ENCODE measurements around the gene TAS1R3. TPM values are rescaled to one million over a fixed set of nuclear protein-coding genes. Genes with fewer than 3 reads are reported as not detected.

TAS1R3 gene
- total and polyA plus RNA-seq, 7 experiments from 2014 or later = 0.32 to 2.6 (median 1.5) TPM; not detected in 1

DNA sequence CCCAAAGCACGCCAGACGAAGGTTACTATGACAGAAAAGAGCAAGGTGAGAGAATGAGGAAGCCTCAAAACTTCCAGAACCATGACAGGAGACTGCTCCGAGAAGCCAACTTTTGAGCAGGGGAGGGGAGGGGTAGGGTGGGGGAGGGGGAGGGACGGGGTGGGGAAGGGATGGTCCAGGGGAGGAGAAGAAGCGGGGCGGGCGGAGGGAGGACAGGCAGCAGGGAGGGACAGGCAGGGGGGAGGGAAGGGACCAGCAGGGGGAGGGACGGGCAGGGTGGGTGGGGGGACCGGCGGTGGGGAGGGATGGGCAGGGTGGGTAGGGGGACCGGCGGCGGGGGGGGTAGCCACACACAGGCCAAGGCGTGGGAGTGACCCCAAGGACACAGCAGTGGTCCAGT is 8.7 kb upstream of the TAS1R3 start:
- peaks cover 0 to 3% (median 0%) of the 10 kb centered on the region in 5 donors for H3K36me3 Mint-ChIP-seq
- H3K4me1 ChIP-seq (ENCODE audit: control insufficient read depth in 2 of 2, insufficient read depth in 2 of 2, low read length in 2 of 2) = peaks cover 18 to 34% of the 10 kb centered on the region in 2 donors
- ATAC-seq = no peak

GRCh38 chr1:1322952-1323351 is 8.1 kb upstream of the TAS1R3 start:
- ChIA-PET POLR2A (no interaction called here), CTCF (interaction anchor here (0.6 kb wide), 1 partner anchor 202 kb away, joined by 3 read pairs; no protein-coding TSS in a partner anchor)
- ATAC-seq = no peak
- H3K36me3 ChIP-seq (ENCODE audit: control insufficient read depth in 2 of 3, insufficient read depth in 3 of 3, low read length in 3 of 3) = peaks cover 0 to 47% (median 0%) of the 10 kb centered on the region in 3 experiments
- Mint-ChIP-seq H3K9me3 (peaks cover 0 to 3% (median 0%) of the 10 kb centered on the region in 11 donors), H3K4me3 (peak overlapping the region; percentile 78 to 95 (median 88)), H3K27me3 (no peaks in the 10 kb centered on the region), H3K36me3 (peaks cover 0 to 3% (median 0%) of the 10 kb centered on the region in 5 donors), H3K4me1 (peaks cover 12 to 53% (median 32%) of the 10 kb centered on the region in 7 donors), H3K27ac (peak overlapping the region; percentile 60 to 94 (median 87))
- no peaks in the 10 kb centered on the region for H3K9me3 ChIP-seq (ENCODE audit: control insufficient read depth in 2 of 3, low read length in 3 of 3)
- H3K4me3 ChIP-seq (ENCODE audit: low read length) = no peak overlapping the region
- DNase-seq = no peak
- H3K4me1 ChIP-seq (ENCODE audit: control insufficient read depth in 2 of 2, insufficient read depth in 2 of 2, low read length in 2 of 2) = peaks cover 18 to 34% of the 10 kb centered on the region in 2 donors
- no peaks in the 10 kb centered on the region for H3K27me3 ChIP-seq (ENCODE audit: control insufficient read depth in 2 of 2, insufficient read depth in 2 of 2, low read length in 2 of 2)
- intact Hi-C loops (cut with micrococcal nuclease) = no loop called here
- peak overlapping the region; percentile 32 for H3K27ac ChIP-seq (ENCODE audit: low read depth, low read length)

More for the DNA sequence above, 8.7 kb upstream of the TAS1R3 start:
- H3K27ac Mint-ChIP-seq = peak overlapping the region in 8 of 9 donors; percentile 12 to 86 (median 72)
- Histone ChIP-seq H3K36me3 (ENCODE audit: control insufficient read depth in 2 of 3, insufficient read depth in 3 of 3, low read length in 3 of 3) (peaks cover 0 to 44% (median 0%) of the 10 kb centered on the region in 3 experiments), H3K27ac (ENCODE audit: low read depth, low read length) (no peak overlapping the region), H3K27me3 (ENCODE audit: control insufficient read depth in 2 of 2, insufficient read depth in 2 of 2, low read length in 2 of 2) (no peaks in the 10 kb centered on the region), H3K4me3 (ENCODE audit: low read length) (no peak overlapping the region), H3K9me3 (ENCODE audit: control insufficient read depth in 2 of 3, low read length in 3 of 3) (no peaks in the 10 kb centered on the region)
- ChIA-PET POLR2A (no interaction called here), CTCF (no interaction called here)
- peaks cover 0 to 3% (median 0%) of the 10 kb centered on the region in 11 donors for H3K9me3 Mint-ChIP-seq
- DNase-seq = no peak
- intact Hi-C loops (cut with micrococcal nuclease) = no loop called here
- H3K27me3 Mint-ChIP-seq = no peaks in the 10 kb centered on the region
- peaks cover 12 to 53% (median 32%) of the 10 kb centered on the region in 7 donors for H3K4me1 Mint-ChIP-seq
- H3K4me3 Mint-ChIP-seq = peak overlapping the region; percentile 77 to 95 (median 81)

GRCh38 chr1:1324084-1324523 is 7.0 kb upstream of the TAS1R3 start:
- Histone ChIP-seq H3K36me3 (ENCODE audit: control insufficient read depth in 2 of 3, insufficient read depth in 3 of 3, low read length in 3 of 3) (peaks cover 0 to 49% (median 0%) of the 10 kb centered on the region in 3 experiments), H3K4me1 (ENCODE audit: control insufficient read depth in 2 of 2, insufficient read depth in 2 of 2, low read length in 2 of 2) (peaks cover 18 to 34% of the 10 kb centered on the region in 2 donors), H3K27ac (ENCODE audit: low read depth, low read length) (peak overlapping the region; percentile 92), H3K9me3 (ENCODE audit: control insufficient read depth in 2 of 3, low read length in 3 of 3) (no peaks in the 10 kb centered on the region), H3K27me3 (ENCODE audit: control insufficient read depth in 2 of 2, insufficient read depth in 2 of 2, low read length in 2 of 2) (no peaks in the 10 kb centered on the region), H3K4me3 (ENCODE audit: low read length) (peak overlapping the region; percentile 74)
- intact Hi-C loops (cut with micrococcal nuclease) = loop anchor here (1.0 to 2.0 kb wide), 6 partner anchors 16 to 208 kb away; partner anchors contain the start of genes PUSL1 (in 2 of the 2), AURKAIP1 (in 1 of the 2), C1orf159 (in 1 of the 2) and CCNL2 (in 1 of the 2)
- Mint-ChIP-seq H3K9me3 (peaks cover 0 to 3% (median 0%) of the 10 kb centered on the region in 11 donors), H3K36me3 (peaks cover 0 to 3% (median 0%) of the 10 kb centered on the region in 5 donors), H3K27ac (peak overlapping the region in 5 of 9 donors; percentile 67 to 88 (median 76)), H3K4me1 (peaks cover 12 to 53% (median 34%) of the 10 kb centered on the region in 7 donors), H3K27me3 (no peaks in the 10 kb centered on the region), H3K4me3 (peak overlapping the region in 8 of 10 donors; percentile 18 to 92 (median 82))
- ATAC-seq (no peak), DNase-seq (no peak)
- POLR2A ChIA-PET = interaction anchor here (0.9 kb wide), 1 partner anchor 15 kb away, joined by 3 read pairs; no protein-coding TSS in a partner anchor
- CTCF ChIA-PET = interaction anchor here (0.7 kb wide), 1 partner anchor 200 kb away, joined by 3 read pairs; no protein-coding TSS in a partner anchor

DNA sequence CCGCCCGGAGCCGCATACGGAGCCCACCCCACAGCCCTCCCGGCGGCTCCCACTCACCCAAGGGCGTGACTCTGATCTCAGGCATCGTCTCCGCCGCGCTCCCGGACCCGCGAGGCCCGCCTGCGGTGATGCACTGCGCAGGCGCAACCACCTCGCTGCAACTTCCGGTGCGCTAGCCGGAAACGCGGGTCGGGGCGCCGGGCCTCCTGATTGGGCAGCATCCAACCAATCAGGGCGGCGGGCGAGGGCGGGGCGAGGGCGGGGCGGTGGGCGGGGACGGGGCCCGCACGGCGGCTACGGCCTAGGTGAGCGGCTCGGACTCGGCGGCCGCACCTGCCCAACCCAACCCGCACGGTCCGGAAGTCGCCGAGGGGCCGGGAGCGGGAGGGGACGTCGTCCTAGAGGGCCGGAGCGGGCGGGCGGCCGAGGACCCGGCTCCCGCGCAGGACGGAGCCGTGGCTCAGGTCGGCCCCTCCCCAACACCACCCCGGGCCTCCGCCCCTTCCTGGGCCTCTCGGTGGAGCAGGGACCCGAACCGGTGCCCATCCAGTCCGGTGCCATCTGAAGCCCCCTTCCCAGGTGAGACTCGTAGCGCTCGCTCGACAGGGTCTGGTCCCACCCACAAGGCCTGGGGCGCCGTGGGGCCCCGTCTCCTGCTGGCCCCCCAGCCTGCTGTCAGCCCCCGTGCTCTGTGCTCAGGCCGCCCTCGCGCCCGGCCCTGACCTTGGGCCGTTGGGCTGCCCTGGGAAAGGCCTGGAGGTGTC is 6.4 kb upstream of the TAS1R3 start, which contains the start of the genes CPTP and INTS11:
TSS of gene CPTP (plus strand) at position 279 of the 764 bp plus-strand sequence. CDS start 2,109 bp downstream, outside the sequence.
TSS of gene INTS11 (minus strand) at position 137 of the 764 bp plus-strand sequence. CDS start at position 85, 52 bp downstream.
- peaks cover 12 to 53% (median 31%) of the 10 kb centered on the region in 7 donors for H3K4me1 Mint-ChIP-seq
- H3K36me3 Mint-ChIP-seq = peaks cover 0 to 3% (median 0%) of the 10 kb centered on the region in 5 donors
- POLR2A ChIA-PET = interaction anchor here (0.9 to 1.7 kb wide), 8 partner anchors 12 to 51 kb away, joined by 3 to 5 read pairs (median 4); partner anchors contain the start of genes ACAP3, AURKAIP1 and UBE2J2

DNA sequence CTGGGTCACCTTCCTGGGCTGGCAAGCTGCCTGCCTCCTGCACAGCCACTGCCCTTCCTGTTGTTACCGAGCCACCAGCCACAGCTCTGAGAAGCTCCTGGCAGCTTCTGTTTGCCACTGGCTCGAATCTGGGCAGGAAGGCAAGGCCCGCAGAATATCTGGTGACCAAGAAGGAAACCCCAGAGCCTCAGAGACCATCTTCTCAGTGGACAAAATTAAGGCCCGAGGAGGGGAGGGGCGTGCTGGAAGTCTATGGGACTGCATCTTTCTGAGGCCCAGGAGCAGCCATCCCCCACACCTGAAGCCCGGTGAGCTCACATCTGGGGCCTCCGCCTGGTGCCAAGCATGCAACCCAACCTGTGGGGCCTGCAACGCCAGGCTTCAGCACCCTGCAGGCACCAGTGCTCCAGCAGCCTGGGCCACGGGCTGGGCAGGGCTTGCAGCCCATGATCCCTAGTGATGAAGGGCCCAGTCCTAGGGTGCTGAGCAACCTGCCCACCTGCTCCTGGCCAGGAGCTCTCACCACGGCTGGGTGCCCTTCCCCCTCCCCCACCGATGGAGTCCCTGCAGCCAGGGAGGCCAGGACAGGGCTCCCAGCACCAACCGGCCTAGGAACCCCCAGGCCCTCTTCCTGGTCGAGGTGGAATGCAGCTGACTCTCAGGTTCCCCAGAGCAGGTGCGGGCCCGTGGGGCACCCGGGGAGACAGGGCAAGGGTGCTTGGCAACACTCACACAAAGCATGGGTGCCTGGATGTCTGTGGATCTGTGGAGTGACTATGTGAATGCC is 5.6 kb upstream of the TAS1R3 start:
- peaks cover 0 to 3% (median 0%) of the 10 kb centered on the region in 11 donors for H3K9me3 Mint-ChIP-seq
- no peaks in the 10 kb centered on the region for H3K27me3 Mint-ChIP-seq
- H3K9me3 ChIP-seq (ENCODE audit: control insufficient read depth in 2 of 3, low read length in 3 of 3) = no peaks in the 10 kb centered on the region
- DNase-seq (peak in 1 of 9 donors; percentile 31), ATAC-seq (no peak)
- peaks cover 12 to 50% (median 30%) of the 10 kb centered on the region in 7 donors for H3K4me1 Mint-ChIP-seq
- H3K36me3 Mint-ChIP-seq = peaks cover 0 to 7% (median 0%) of the 10 kb centered on the region in 5 donors
- peaks cover 18 to 34% of the 10 kb centered on the region in 2 donors for H3K4me1 ChIP-seq (ENCODE audit: control insufficient read depth in 2 of 2, insufficient read depth in 2 of 2, low read length in 2 of 2)
- CTCF ChIA-PET = no interaction called here
- peak overlapping the region; percentile 92 for H3K27ac ChIP-seq (ENCODE audit: low read depth, low read length)
- peak overlapping the region; percentile 6 to 81 (median 67) for H3K27ac Mint-ChIP-seq
- intact Hi-C loops (cut with micrococcal nuclease) = loop anchor here (1.0 to 2.0 kb wide), 3 partner anchors 24 to 73 kb away; partner anchors contain the start of genes CCNL2 (in 1 of the 2), DVL1 (in 1 of the 2) and UBE2J2 (in 1 of the 2)
- peaks cover 0 to 35% (median 0%) of the 10 kb centered on the region in 3 experiments for H3K36me3 ChIP-seq (ENCODE audit: control insufficient read depth in 2 of 3, insufficient read depth in 3 of 3, low read length in 3 of 3)
- no peaks in the 10 kb centered on the region for H3K27me3 ChIP-seq (ENCODE audit: control insufficient read depth in 2 of 2, insufficient read depth in 2 of 2, low read length in 2 of 2)
- H3K4me3 Mint-ChIP-seq = peak overlapping the region; percentile 62 to 92 (median 80)
- peak overlapping the region; percentile 77 for H3K4me3 ChIP-seq (ENCODE audit: low read length)
- POLR2A ChIA-PET = interaction anchor here (0.9 to 2.1 kb wide), 9 partner anchors 11 to 52 kb away, joined by 3 to 6 read pairs (median 4); partner anchors contain the start of genes ACAP3, AURKAIP1 and UBE2J2

More for the DNA sequence above, 6.4 kb upstream of the TAS1R3 start, which contains the start of the genes CPTP and INTS11:
- H3K27me3 Mint-ChIP-seq = no peaks in the 10 kb centered on the region
- intact Hi-C loops (cut with micrococcal nuclease) = loop anchor here (1.0 to 2.0 kb wide), 6 partner anchors 16 to 208 kb away; partner anchors contain the start of genes DVL1 (in 2 of the 2), PUSL1 (in 2 of the 2), AURKAIP1 (in 1 of the 2) and C1orf159 (in 1 of the 2)
- CTCF ChIA-PET = no interaction called here
- peak within 1 kb of the TSS; percentile 92 for H3K27ac ChIP-seq (ENCODE audit: low read depth, low read length)
- peak; percentile 93 for ATAC-seq
- no peaks in the 10 kb centered on the region for H3K27me3 ChIP-seq (ENCODE audit: control insufficient read depth in 2 of 2, insufficient read depth in 2 of 2, low read length in 2 of 2)
- peak within 1 kb of the TSS; percentile 83 to 96 (median 90) for H3K4me3 Mint-ChIP-seq
- peaks cover 0 to 43% (median 0%) of the 10 kb centered on the region in 3 experiments for H3K36me3 ChIP-seq (ENCODE audit: control insufficient read depth in 2 of 3, insufficient read depth in 3 of 3, low read length in 3 of 3)
- H3K4me1 ChIP-seq (ENCODE audit: control insufficient read depth in 2 of 2, insufficient read depth in 2 of 2, low read length in 2 of 2) = peaks cover 18 to 34% of the 10 kb centered on the region in 2 donors
- H3K9me3 Mint-ChIP-seq = peaks cover 0 to 3% (median 0%) of the 10 kb centered on the region in 11 donors
- H3K9me3 ChIP-seq (ENCODE audit: control insufficient read depth in 2 of 3, low read length in 3 of 3) = no peaks in the 10 kb centered on the region
- H3K4me3 ChIP-seq (ENCODE audit: low read length) = peak within 1 kb of the TSS; percentile 77
- DNase-seq = peak; percentile 93 to 97 (median 95)
- H3K27ac Mint-ChIP-seq = peak within 1 kb of the TSS; percentile 67 to 94 (median 91)

Measured in naive thymus-derived CD4-positive, alpha-beta T cell (primary cell).